ENCODE results near the gene GSTT4.
"Not testable (repeated sequence)": the region's sequence is repeated elsewhere in the genome, so short reads cannot be mapped to it uniquely, and the experiment has no call there.

DNA sequence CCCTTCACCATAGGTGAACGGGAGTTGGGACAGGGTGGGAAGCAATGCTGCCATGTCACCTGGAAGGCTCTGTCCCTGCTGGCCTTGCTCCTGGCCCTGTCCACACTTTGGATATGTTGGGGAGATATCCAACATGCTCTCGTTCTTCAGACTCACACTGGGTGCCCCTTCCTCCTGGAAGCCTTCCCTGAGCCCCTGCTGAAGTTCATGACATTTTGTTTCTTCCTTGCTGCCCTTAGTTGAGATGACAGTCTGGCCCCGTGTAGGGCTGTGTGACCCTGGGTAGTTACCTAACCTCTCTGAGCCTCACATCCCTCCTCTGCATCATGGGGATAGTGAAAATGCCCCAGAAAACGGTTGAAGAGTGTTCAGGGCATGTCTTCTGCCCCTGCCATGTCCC is 51.8 kb downstream of the GSTT4 start:
- TF ChIP-seq YY1 (IDR thresholded peaks at IDR 0.05; ENCODE audit: insufficient read depth, insufficient read length); ZNF274 (IDR thresholded peaks at IDR 0.05; ENCODE audit: low read depth, low read length); SUZ12 (IDR thresholded peaks at IDR 0.05; ENCODE audit: extremely low read depth, insufficient read depth, insufficient read length): not testable (repeated sequence)

All from NT2/D1 (cell line).